Activated T-cell treated with anti-CD3 and anti-CD28 coated beads, Interleukin-2, amount 50 U/mL, for 48 hours (primary cell): ENCODE data around the gene PPIB.
"Not testable (repeated sequence)": the region's sequence is repeated elsewhere in the genome, so short reads cannot be mapped to it uniquely, and the experiment has no call there.

Experiments used
- DNase-seq, 2 experiments: peaks; one replicate each; pipeline ENCODE4 v3.0.0-alpha.2; 2020

The PPIB gene

GRCh38 chr15:64137226-64137833 lies 25.5 kb downstream of the PPIB start:
- no peak for DNase-seq

- DNase-seq = no peak
These were observed 26.5 kb downstream of the PPIB start for GRCh38 chr15:64136347-64136746.

- DNase-seq = no peak
These were observed 28.4 kb downstream of the PPIB start for GRCh38 chr15:64134345-64134829.

- DNase-seq = no peak
These were observed 29.0 kb downstream of the PPIB start for GRCh38 chr15:64133623-64134344.

GRCh38 chr15:64132217-64132616 lies 30.6 kb downstream of the PPIB start:
- DNase-seq = no peak

- DNase-seq = no peak
These were observed 31.3 kb downstream of the PPIB start for GRCh38 chr15:64131547-64131946.

GRCh38 chr15:64130159-64130558 lies 32.7 kb downstream of the PPIB start:
- no peak for DNase-seq

GRCh38 chr15:64127521-64128270 lies 35.1 kb downstream of the PPIB start:
- no peak for DNase-seq

GRCh38 chr15:64125978-64126377 lies 36.8 kb downstream of the PPIB start:
- no peak for DNase-seq

- DNase-seq = no peak
These were observed 39.9 kb downstream of the PPIB start for GRCh38 chr15:64122936-64123351.

GRCh38 chr15:64122444-64122843 lies 40.4 kb downstream of the PPIB start:
- DNase-seq = no peak

- no peak for DNase-seq
These were observed 41.2 kb downstream of the PPIB start for GRCh38 chr15:64121614-64122013.

- not testable (repeated sequence) for DNase-seq
These were observed 42.5 kb downstream of the PPIB start for GRCh38 chr15:64120322-64120721.

GRCh38 chr15:64117759-64118487 lies 44.9 kb downstream of the PPIB start:
- no peak for DNase-seq

GRCh38 chr15:64112904-64113303 lies 49.9 kb downstream of the PPIB start:
- DNase-seq = no peak

- no peak for DNase-seq
These were observed 50.6 kb downstream of the PPIB start for GRCh38 chr15:64112073-64112772.

- DNase-seq = no peak
These were observed 51.2 kb downstream of the PPIB start for GRCh38 chr15:64111679-64112050.

GRCh38 chr15:64110950-64111678 lies 51.7 kb downstream of the PPIB start:
- no peak for DNase-seq

GRCh38 chr15:64110108-64110701 lies 52.6 kb downstream of the PPIB start:
- DNase-seq = not testable (repeated sequence)

- no peak for DNase-seq
These were observed 55.5 kb downstream of the PPIB start for GRCh38 chr15:64107337-64107736.
